Upper lobe of left lung (tissue), 6 donors: Measurements from ENCODE around the gene CCDC178. TPM values are rescaled to one million over a fixed set of nuclear protein-coding genes. Genes with fewer than 3 reads are reported as not detected.
"Not testable (repeated sequence)": the region's sequence is repeated elsewhere in the genome, so short reads cannot be mapped to it uniquely, and the experiment has no call there.

ENCODE experiments used
- ATAC-seq, 2 donors: fragments of 200-7000 bp; cut with Tn5 transposase; one replicate each; pipeline ENCODE4 v1.9.1; 2022; ENCODE audit warnings: mild to moderate bottlenecking in 2 of 2, moderate library complexity in 2 of 2; ENCODE audit not compliant: low FRiP score in 2 of 2
- DNase-seq, 2 donors: peaks; one replicate each; pipeline ENCODE4 v3.0.0-alpha.2; 2019 to 2020
- H3K27ac ChIP-seq, 4 donors: fragments of 200-600 bp; sonication (generic); one replicate each; pipeline ENCODE4 v1.5.1; 2016 to 2019
- H3K27me3 ChIP-seq, 4 donors: fragments of 200-600 bp; sonication (generic); one replicate each; pipeline ENCODE4 v1.5.1; 2017 to 2019
- H3K36me3 ChIP-seq, 4 donors: fragments of 200-600 bp; sonication (generic); one replicate each; pipeline ENCODE4 v1.5.1; 2016 to 2019
- H3K4me1 ChIP-seq, 4 donors: fragments of 200-600 bp; sonication (generic); one replicate each; pipeline ENCODE4 v1.5.1; 2018 to 2019
- H3K4me3 ChIP-seq, 4 donors: fragments of 200-600 bp; sonication (generic); one replicate each; pipeline ENCODE4 v1.5.1; 2017 to 2019; ENCODE audit warnings: mild to moderate bottlenecking in 2 of 4, moderate library complexity in 1 of 4
- H3K9me3 ChIP-seq, 4 donors: fragments of 200-600 bp; sonication (generic); one replicate each; pipeline ENCODE4 v1.5.1; 2018 to 2019
- EP300 ChIP-seq, 4 donors: sonication (generic); formaldehyde crosslinking; IDR thresholded peaks; one replicate each; pipeline ENCODE4 v1.5.1; 2017; ENCODE audit warnings: antibody characterized with exemption in 4 of 4, control low read depth in 2 of 4
- POLR2A ChIP-seq, 4 donors: fragments of 450-650 bp; IDR thresholded peaks; one replicate each; pipeline ENCODE4 v1.5.1; 2016 to 2017; ENCODE audit warnings: antibody characterized with exemption in 4 of 4, mild to moderate bottlenecking in 2 of 4
- POLR2AphosphoS5 ChIP-seq, 2 donors: sonication (generic); formaldehyde crosslinking; IDR thresholded peaks; one replicate each; pipeline ENCODE4 v1.5.1; 2017; ENCODE audit warnings: antibody characterized with exemption in 2 of 2
- WGBS, 2 donors: methylation state at CpG; one replicate each; pipeline ENCODE4 v1.1.5; 2017 to 2018; 5-methylcytosine and 5-hydroxymethylcytosine counted together
- total RNA-seq, 6 donors: library from RNA; depleted of rRNA in 4 of 6; stranded (reverse); fragments of >200 nt in 4 of 6; gene quantifications; one replicate each; pipeline versions ENCODE4 v1.1.0 to v1.2.1, GENCODE V29; 2016 to 2021
- TF ChIP-seq, protein P1 (sequence below), 6 experiments: fragments of 450-650 bp in 4 of 6; fragments of 200-600 bp in 2 of 6; sonication (generic) in 2 of 6; IDR thresholded peaks; one replicate each; pipeline ENCODE4 v1.5.1; 2016 to 2019; ENCODE audit warnings: antibody characterized with exemption in 6 of 6
- donor health status: DM: no; HTN: no; CAD: no; lungs with moderate emphysema.
- donor health status: DM: no; HTN: yes; CAD: no; lungs with severe emphysema.

The CCDC178 gene
- total RNA-seq, 6 donors from 2014 or later, result 0.89 to 1.4 TPM; not detected in 4

DNA sequence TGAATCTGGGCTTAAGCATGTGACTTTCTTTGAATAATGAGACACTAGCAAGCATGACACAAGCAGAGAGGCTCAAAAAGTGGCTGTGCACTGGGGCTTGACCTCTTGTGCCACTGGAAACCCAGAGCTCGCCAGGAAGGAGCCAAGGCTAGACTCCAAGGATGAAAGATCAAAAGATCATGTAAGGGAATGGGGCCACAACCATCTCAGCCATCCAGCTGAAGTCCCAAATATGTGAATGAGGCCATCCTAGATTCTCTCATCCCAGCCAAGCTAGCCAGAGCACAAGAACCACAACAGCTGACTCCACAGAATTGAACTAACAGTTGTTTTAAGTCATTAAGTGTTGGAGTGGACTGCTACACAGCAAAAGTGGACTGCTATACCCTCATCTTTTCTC, 288.1 kb downstream of the CCDC178 start:
- 64 to 71% methylated on average over 1 of the region's 1 CpG for WGBS, 2 donors
- no peaks in the 10 kb centered on the region for H3K4me1 ChIP-seq
- H3K27ac ChIP-seq, result no peak overlapping the region
- no peaks in the 10 kb centered on the region for H3K36me3 ChIP-seq
- TF ChIP-seq EP300 (IDR thresholded peaks at IDR 0.05) (no peak), POLR2AphosphoS5 (IDR thresholded peaks at IDR 0.05) (no peak), POLR2A (IDR thresholded peaks at IDR 0.05) (no peak)
- TF ChIP-seq, protein P1, sequence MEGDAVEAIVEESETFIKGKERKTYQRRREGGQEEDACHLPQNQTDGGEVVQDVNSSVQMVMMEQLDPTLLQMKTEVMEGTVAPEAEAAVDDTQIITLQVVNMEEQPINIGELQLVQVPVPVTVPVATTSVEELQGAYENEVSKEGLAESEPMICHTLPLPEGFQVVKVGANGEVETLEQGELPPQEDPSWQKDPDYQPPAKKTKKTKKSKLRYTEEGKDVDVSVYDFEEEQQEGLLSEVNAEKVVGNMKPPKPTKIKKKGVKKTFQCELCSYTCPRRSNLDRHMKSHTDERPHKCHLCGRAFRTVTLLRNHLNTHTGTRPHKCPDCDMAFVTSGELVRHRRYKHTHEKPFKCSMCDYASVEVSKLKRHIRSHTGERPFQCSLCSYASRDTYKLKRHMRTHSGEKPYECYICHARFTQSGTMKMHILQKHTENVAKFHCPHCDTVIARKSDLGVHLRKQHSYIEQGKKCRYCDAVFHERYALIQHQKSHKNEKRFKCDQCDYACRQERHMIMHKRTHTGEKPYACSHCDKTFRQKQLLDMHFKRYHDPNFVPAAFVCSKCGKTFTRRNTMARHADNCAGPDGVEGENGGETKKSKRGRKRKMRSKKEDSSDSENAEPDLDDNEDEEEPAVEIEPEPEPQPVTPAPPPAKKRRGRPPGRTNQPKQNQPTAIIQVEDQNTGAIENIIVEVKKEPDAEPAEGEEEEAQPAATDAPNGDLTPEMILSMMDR (IDR thresholded peaks at IDR 0.05), result no peak
- ATAC-seq (no peak), DNase-seq (no peak)
- peaks cover 0 to 5% (median 0%) of the 10 kb centered on the region in 4 donors for H3K9me3 ChIP-seq
- H3K4me3 ChIP-seq, result no peak overlapping the region
- H3K27me3 ChIP-seq, result no peaks in the 10 kb centered on the region

GRCh38 chr18:33147811-33148210, 292.7 kb downstream of the CCDC178 start:
- not testable (repeated sequence) for H3K27ac ChIP-seq, H3K4me3 ChIP-seq, ATAC-seq, H3K27me3 ChIP-seq, H3K4me1 ChIP-seq, H3K36me3 ChIP-seq, H3K9me3 ChIP-seq
- 94% methylated on average over 8 to 23 of the region's 25 CpGs for WGBS, 2 donors
- DNase-seq, result peak in 1 of 2 donors; percentile 54

- H3K27ac ChIP-seq, result no peak overlapping the region
- H3K36me3 ChIP-seq, result no peaks in the 10 kb centered on the region
- WGBS, 2 donors, result 70 to 71% methylated on average over 2 of the region's 2 CpGs
- TF ChIP-seq POLR2A (IDR thresholded peaks at IDR 0.05), result no peak
- TF ChIP-seq POLR2AphosphoS5 (IDR thresholded peaks at IDR 0.05), result no peak
- TF ChIP-seq EP300 (IDR thresholded peaks at IDR 0.05), result no peak
- TF ChIP-seq, protein P1 (IDR thresholded peaks at IDR 0.05), result no peak
- H3K9me3 ChIP-seq, result peaks cover 0 to 5% (median 0%) of the 10 kb centered on the region in 4 donors
- H3K4me3 ChIP-seq, result no peak overlapping the region
- no peaks in the 10 kb centered on the region for H3K27me3 ChIP-seq
- ATAC-seq (no peak), DNase-seq (no peak)
- H3K4me1 ChIP-seq, result no peaks in the 10 kb centered on the region
These were observed 294.5 kb downstream of the CCDC178 start for GRCh38 chr18:33146014-33146413.

- Histone ChIP-seq H3K9me3 (peaks cover 0 to 4% (median 0%) of the 10 kb centered on the region in 4 donors), H3K27ac (no peak overlapping the region), H3K36me3 (no peaks in the 10 kb centered on the region), H3K4me1 (no peaks in the 10 kb centered on the region), H3K4me3 (no peak overlapping the region), H3K27me3 (no peaks in the 10 kb centered on the region)
- 46 to 54% methylated on average over 2 of the region's 2 CpGs for WGBS, 2 donors
- no peak for ATAC-seq
- no peak for DNase-seq
- TF ChIP-seq EP300 (IDR thresholded peaks at IDR 0.05) (no peak), POLR2AphosphoS5 (IDR thresholded peaks at IDR 0.05) (no peak), POLR2A (IDR thresholded peaks at IDR 0.05) (no peak)
- TF ChIP-seq, protein P1 (IDR thresholded peaks at IDR 0.05), result no peak
These were observed 304.4 kb downstream of the CCDC178 start for GRCh38 chr18:33135951-33136660.

GRCh38 chr18:33132657-33133056, 307.9 kb downstream of the CCDC178 start:
- no peak overlapping the region for H3K4me3 ChIP-seq
- 82 to 83% methylated on average over 2 of the region's 2 CpGs for WGBS, 2 donors
- H3K9me3 ChIP-seq, result no peaks in the 10 kb centered on the region
- ATAC-seq (no peak), DNase-seq (no peak)
- no peak overlapping the region for H3K27ac ChIP-seq
- H3K4me1 ChIP-seq, result no peaks in the 10 kb centered on the region
- no peaks in the 10 kb centered on the region for H3K36me3 ChIP-seq
- TF ChIP-seq EP300 (IDR thresholded peaks at IDR 0.05) (no peak), POLR2A (IDR thresholded peaks at IDR 0.05) (no peak), POLR2AphosphoS5 (IDR thresholded peaks at IDR 0.05) (no peak)
- TF ChIP-seq, protein P1 (IDR thresholded peaks at IDR 0.05), result no peak
- no peaks in the 10 kb centered on the region for H3K27me3 ChIP-seq
